ENCODE measurements around the gene CCND1. TPM values are rescaled to one million over a fixed set of nuclear protein-coding genes. Genes with fewer than 3 reads are reported as not detected.
A peak's percentile ranks its signal among the peaks of the same experiment; 100 is the strongest.

The CCND1 gene
- total and polyA plus RNA-seq, 9 of the 15 experiments (the other 6 are each of a cell fraction or from before 2014, with no cell fraction given) = 0.04 to 23.3 (median 3.8) TPM

- FAIRE-seq (no peak), ATAC-seq (no peak), DNase-seq (ENCODE audit: extremely low read depth in 1 of 4, low spot score in 3 of 4) (no peak)
- Histone ChIP-seq H3K9ac (ENCODE audit: insufficient read depth in 1 of 2, low read depth in 2 of 2, low read length in 2 of 2) (no peak overlapping the region), H3K9me1 (ENCODE audit: control insufficient read depth, insufficient read depth, low read length) (no peaks in the 10 kb centered on the region), H3K27ac (ENCODE audit: extremely low read depth, low read depth, low read length) (no peak overlapping the region), H3K4me2 (ENCODE audit: insufficient read depth, low read length) (no peak overlapping the region), H4K20me1 (replicated peaks; ENCODE audit: control insufficient read depth, insufficient read depth, low read length) (no peaks in the 10 kb centered on the region), H3K27me3 (ENCODE audit: control insufficient read depth in 2 of 2, insufficient read depth in 2 of 2, low read length in 2 of 2) (peaks cover 7 to 12% of the 10 kb centered on the region in 2 experiments; a peak in 3 of 5 replicates), H3K4me1 (replicated peaks in 1 of 2; ENCODE audit: control insufficient read depth in 2 of 2, insufficient read depth in 2 of 2, low read length in 2 of 2) (peaks cover 3 to 13% of the 10 kb centered on the region in 2 experiments; a peak in 4 of 5 replicates), H3K36me3 (ENCODE audit: control insufficient read depth, insufficient read depth, low read length) (no peaks in the 10 kb centered on the region), H3K9me3 (replicated peaks; ENCODE audit: control insufficient read depth, insufficient read depth, low read depth, low read length) (no peaks in the 10 kb centered on the region), H3K79me2 (ENCODE audit: control insufficient read depth, insufficient read depth, low read length) (no peaks in the 10 kb centered on the region), H3K4me3 (no peak overlapping the region), H2AFZ (ENCODE audit: low read depth, low read length) (no peak overlapping the region)
- ChIA-PET CTCF (ENCODE audit: low intra/inter-chr PET ratio) (no interaction called here), POLR2A (interaction anchor here (0.6 kb wide), 1 partner anchor 44 kb away, joined by 3 read pairs; no protein-coding TSS in a partner anchor)
- WGBS (ENCODE audit: insufficient coverage, low coverage, missing lambda C conversion rate) = 21% methylated on average over 5 of the region's 5 CpGs
- in situ Hi-C loops (cut with MboI) = loop anchor here (5.0 to 10.0 kb wide), 3 partner anchors 108 to 508 kb away; no protein-coding TSS in a partner anchor
- intact Hi-C loops (cut with micrococcal nuclease) = loop anchor here (5.0 kb wide), 2 partner anchors 153 to 508 kb away; no protein-coding TSS in a partner anchor
- BruUV-seq (replicated peaks) = no TSS peak
- TF ChIP-seq MAFG (tag; conservative IDR thresholded peaks at IDR 0.05) (peak; percentile 31; the same call in 1 of the 2 replicates), MTF1 (CRISPR knock-in tag; IDR thresholded peaks at IDR 0.05; ENCODE audit: borderline replicate concordance) (no peak), ZBTB40 (IDR thresholded peaks at IDR 0.05) (peak; percentile 44; the same call in 1 of the 2 replicates), ZBTB40 (CRISPR knock-in tag; IDR thresholded peaks at IDR 0.05) (no peak), CBFA2T3 (IDR thresholded peaks at IDR 0.05) (peak; percentile 47), BACH1 (tag; IDR thresholded peaks at IDR 0.05) (no peak), DPF2 (IDR thresholded peaks at IDR 0.05) (peak; percentile 70), EZH2 (IDR thresholded peaks at IDR 0.05; ENCODE audit: borderline replicate concordance, low read depth, low read length) (no peak), SMARCA4 (IDR thresholded peaks at IDR 0.05) (0 out of 2 replicates have a peak, but pooled peaks have one; percentile 36), ILF3 (IDR thresholded peaks at IDR 0.05; ENCODE audit: borderline replicate concordance) (no peak), ZNF316 (IDR thresholded peaks at IDR 0.05) (peak; percentile 48; the same call in 1 of the 2 replicates), JUND (IDR thresholded peaks at IDR 0.05; ENCODE audit: borderline replicate concordance, low read depth, low read length) (no peak), JUND (tag; IDR thresholded peaks at IDR 0.05; ENCODE audit: borderline replicate concordance, low read depth, low read length) (peak; percentile 64; the same call in 1 of the 3 replicates), STAT5A (IDR thresholded peaks at IDR 0.05; ENCODE audit: borderline replicate concordance, low read length) (no peak), SOX6 (IDR thresholded peaks at IDR 0.05) (no peak)
Measured at GRCh38 chr11:69689484-69690319, 48.7 kb downstream of the CCND1 start.
